HepG2 (cell line): ENCODE results near the gene EXOC6B. TPM values are rescaled to one million over a fixed set of nuclear protein-coding genes. Genes with fewer than 3 reads are reported as not detected.

Experiments
- ATAC-seq: fragments of 200-7000 bp; cut with Tn5 transposase; 3 replicates; pipeline ENCODE4 v1.9.1; 2020; ENCODE audit warnings: mild to moderate bottlenecking, moderate library complexity
- BruUV-seq: library from RNA; stranded (reverse); fragments of 400-500 nt; replicated peaks from 2 replicates; lab custom pipeline; 2021; lab: Mats Ljungman, UMichigan
- CTCF ChIA-PET: fragments of 300-600 bp; formaldehyde crosslinking; extraction: SDS; loops from one replicate; lab custom pipeline; 2021; ENCODE audit warnings: low total read pairs, inconsistent platforms, low intra/inter-chr PET ratio; lab: Yijun Ruan, JAX
- POLR2A ChIA-PET: fragments of 350-600 bp; sonication (Branson Sonifier 250); formaldehyde crosslinking; loops from one replicate; lab custom pipeline; 2020; ENCODE audit warnings: antibody characterized with exemption, inconsistent platforms; lab: Yijun Ruan, JAX
- DNase-seq: peaks from one replicate; pipeline ENCODE4 v3.0.0-alpha.2; 2015; ENCODE audit warnings: low spot score
- FAIRE-seq: peaks from 3 replicates; lab custom pipeline; 2011; peaks lifted over from hg19 to GRCh38; lab: Jason Lieb, UNC
- H2AFZ ChIP-seq: one replicate; pipeline ENCODE4 v1.6.1; 2011; ENCODE audit warnings: low read length, inconsistent platforms
- H3K27ac ChIP-seq: fragments of 300-600 bp; 3 replicates; pipeline ENCODE4 v1.8.0; 2011; ENCODE audit warnings: mixed run types, mild to moderate bottlenecking, mixed read lengths, low read length, inconsistent platforms; ENCODE audit not compliant: insufficient read depth; ENCODE audit errors: extremely low read length
- H3K27me3 ChIP-seq, 2 experiments: fragments of 200-600 bp in 1 of 2; 2 replicates in 1 of 2; 3 replicates in 1 of 2; pipeline versions ENCODE4 v1.6.0 to v1.8.0; 2011; ENCODE audit warnings: low read length in 2 of 2, mild to moderate bottlenecking in 2 of 2, moderate library complexity in 2 of 2, inconsistent platforms in 1 of 2; ENCODE audit not compliant: insufficient read depth in 2 of 2, control insufficient read depth in 1 of 2
- H3K36me3 ChIP-seq, 2 experiments: fragments of 200-600 bp in 1 of 2; replicated peaks in 1 of 2; 2 replicates in 1 of 2; 3 replicates in 1 of 2; pipeline versions ENCODE4 v1.5.1 to v1.8.0; 2011; ENCODE audit warnings: low read length in 2 of 2, inconsistent platforms in 1 of 2; ENCODE audit not compliant: insufficient read depth in 2 of 2, control insufficient read depth in 1 of 2
- H3K4me1 ChIP-seq: 2 replicates; pipeline ENCODE4 v1.5.1; 2012; ENCODE audit warnings: low read length, inconsistent platforms; ENCODE audit not compliant: insufficient read depth
- H3K4me2 ChIP-seq: 2 replicates; pipeline ENCODE4 v1.6.0; 2011; ENCODE audit warnings: low read depth, low read length, inconsistent platforms
- H3K4me3 ChIP-seq, 3 experiments: fragments of 200-600 bp in 1 of 3; sonication (generic), shearing (Covaris generic) in 1 of 3; replicated peaks in 1 of 3; 2 replicates each; pipeline ENCODE4 v1.5.1; 2011 to 2016; ENCODE audit warnings: low read length in 3 of 3, inconsistent platforms in 2 of 3, low read depth in 2 of 3, mild to moderate bottlenecking in 2 of 3, control low read depth in 1 of 3, mixed read lengths in 1 of 3; ENCODE audit not compliant: insufficient read depth in 1 of 3
- H3K79me2 ChIP-seq: one replicate; pipeline ENCODE4 v1.6.1; 2011; ENCODE audit warnings: low read length, inconsistent platforms; ENCODE audit not compliant: insufficient read depth
- H3K9ac ChIP-seq: 2 replicates; pipeline ENCODE4 v1.6.0; 2011; ENCODE audit warnings: mild to moderate bottlenecking, low read depth, low read length, inconsistent platforms; ENCODE audit not compliant: insufficient read depth
- H3K9me3 ChIP-seq: 2 replicates; pipeline ENCODE4 v1.5.1; 2012; ENCODE audit warnings: mild to moderate bottlenecking, low read length
- H4K20me1 ChIP-seq: 2 replicates; pipeline ENCODE4 v1.6.0; 2011; ENCODE audit warnings: inconsistent platforms, mild to moderate bottlenecking, low read length, moderate library complexity; ENCODE audit not compliant: insufficient read depth
- DPF2 ChIP-seq: sonication (generic); formaldehyde crosslinking; IDR thresholded peaks from 2 replicates; pipeline ENCODE4 v1.4.0; 2020; ENCODE audit warnings: mild to moderate bottlenecking, low read depth, missing genetic modification reagents, borderline replicate concordance
- ETS1 ChIP-seq: sonication (generic); formaldehyde crosslinking; IDR thresholded peaks from 2 replicates; pipeline ENCODE4 v1.4.0; 2020; ENCODE audit warnings: missing genetic modification reagents
- GTF3A ChIP-seq: sonication (generic); formaldehyde crosslinking; conservative IDR thresholded peaks from 2 replicates; pipeline ENCODE4 v1.4.0; 2020; ENCODE audit warnings: mild to moderate bottlenecking, missing genetic modification reagents
- KMT2B ChIP-seq: IDR thresholded peaks from 2 replicates; pipeline ENCODE4 v1.6.1; 2016; ENCODE audit warnings: missing genetic modification reagents, missing compliant biosample characterization
- PTBP1 ChIP-seq: fragments of 200-400 bp; formaldehyde crosslinking; IDR thresholded peaks from 2 replicates; pipeline ENCODE4 v1.6.1; 2018; ENCODE audit warnings: low read length, low read depth; ENCODE audit not compliant: poor library complexity, severe bottlenecking
- ZC3H13 ChIP-seq: sonication (generic); formaldehyde crosslinking; IDR thresholded peaks from 2 replicates; pipeline ENCODE4 v1.8.1; 2023; ENCODE audit warnings: mild to moderate bottlenecking, missing genetic modification reagents, moderate library complexity
- ZNF891 ChIP-seq: sonication (generic); formaldehyde crosslinking; IDR thresholded peaks from 2 replicates; pipeline ENCODE4 v1.5.0; 2020; ENCODE audit warnings: mild to moderate bottlenecking, missing genetic modification reagents
- WGBS: methylation state at CpG from one replicate; pipeline ENCODE4 v1.1.6; 2017; ENCODE audit warnings: low lambda C conversion rate; 5-methylcytosine and 5-hydroxymethylcytosine counted together
- in situ Hi-C: cut with HindIII; loops from 2 replicates; pipeline ENCODE4 v1.10.0; 2017; ENCODE audit warnings: low pct_unique_long_range_greater_than_20kb; ENCODE audit not compliant: extremely low pct_ligation_motif_present
- intact Hi-C: fragments of 100-400 bp; cut with micrococcal nuclease; formaldehyde crosslinking; loops from one replicate; pipeline ENCODE4 v1.10.0; 2022; ENCODE audit not compliant: unreplicated experiment
- polyA plus RNA-seq, 8 experiments: library from polyadenylated mRNA; depleted of rRNA in 3 of 8; stranded (reverse) in 7 of 8; unstranded in 1 of 8; fragments of >200 nt; fragmentation: Illumina TruSeq in 4 of 8; extraction: Trizol in 4 of 8; gene quantifications; 2 replicates each; pipeline versions ENCODE4 v1.2.1 to v1.2.3, GENCODE V29; 2011 to 2016; ENCODE audit warnings: low read depth in 4 of 8, missing spikeins in 1 of 8, mixed read lengths in 1 of 8; ENCODE audit not compliant: insufficient read depth in 1 of 8
- total RNA-seq, 5 experiments: library from RNA; depleted of rRNA; stranded (reverse); fragments of >200 nt; fragmentation: Illumina TruSeq; extraction: Trizol; gene quantifications; 2 replicates each; pipeline ENCODE4 v1.2.3, GENCODE V29; 2016; ENCODE audit warnings: low read depth in 1 of 5
- TF ChIP-seq, protein P1 (sequence below): sonication (generic); formaldehyde crosslinking; IDR thresholded peaks from 2 replicates; pipeline ENCODE4 v1.5.1; 2020; ENCODE audit warnings: missing genetic modification reagents, mild to moderate bottlenecking, borderline replicate concordance

The EXOC6B gene
- total and polyA plus RNA-seq, 2 of the 13 experiments (the other 11 are each of a cell fraction or from before 2014, with no cell fraction given): 9.1 to 15.9 TPM

GRCh38 chr2:72166279-72166678 is 659.6 kb downstream of the EXOC6B start:
- no TSS peak for BruUV-seq
- Histone ChIP-seq H2AFZ (no peak overlapping the region), H3K4me1 (no peaks in the 10 kb centered on the region), H3K4me3 (no peak overlapping the region)
- in situ Hi-C loops: no loop called here
- POLR2A ChIA-PET: no interaction called here
- CTCF ChIA-PET: no interaction called here
- TF ChIP-seq GTF3A: no peak
- no peak for TF ChIP-seq ETS1 (CRISPR knock-in tag)
- TF ChIP-seq ZNF891 (CRISPR knock-in tag): no peak
- TF ChIP-seq, protein P1, sequence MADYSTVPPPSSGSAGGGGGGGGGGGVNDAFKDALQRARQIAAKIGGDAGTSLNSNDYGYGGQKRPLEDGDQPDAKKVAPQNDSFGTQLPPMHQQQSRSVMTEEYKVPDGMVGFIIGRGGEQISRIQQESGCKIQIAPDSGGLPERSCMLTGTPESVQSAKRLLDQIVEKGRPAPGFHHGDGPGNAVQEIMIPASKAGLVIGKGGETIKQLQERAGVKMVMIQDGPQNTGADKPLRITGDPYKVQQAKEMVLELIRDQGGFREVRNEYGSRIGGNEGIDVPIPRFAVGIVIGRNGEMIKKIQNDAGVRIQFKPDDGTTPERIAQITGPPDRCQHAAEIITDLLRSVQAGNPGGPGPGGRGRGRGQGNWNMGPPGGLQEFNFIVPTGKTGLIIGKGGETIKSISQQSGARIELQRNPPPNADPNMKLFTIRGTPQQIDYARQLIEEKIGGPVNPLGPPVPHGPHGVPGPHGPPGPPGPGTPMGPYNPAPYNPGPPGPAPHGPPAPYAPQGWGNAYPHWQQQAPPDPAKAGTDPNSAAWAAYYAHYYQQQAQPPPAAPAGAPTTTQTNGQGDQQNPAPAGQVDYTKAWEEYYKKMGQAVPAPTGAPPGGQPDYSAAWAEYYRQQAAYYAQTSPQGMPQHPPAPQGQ: no peak
- no peak for TF ChIP-seq DPF2 (CRISPR knock-in tag)
- no peak for TF ChIP-seq KMT2B
- no peak for TF ChIP-seq PTBP1
- no peak for TF ChIP-seq ZC3H13 (CRISPR knock-in tag)
- TF ChIP-seq, all 625 proteins: peak for 0
- DNase-seq (no peak), FAIRE-seq (no peak), ATAC-seq (no peak)
- Histone ChIP-seq H3K27me3 (0 out of 5 replicates have a peak, but pooled peaks cover 0 to 2% of the 10 kb centered on the region in 2 experiments), H3K4me2 (no peak overlapping the region), H4K20me1 (no peaks in the 10 kb centered on the region), H3K27ac (no peak overlapping the region), H3K9me3 (no peaks in the 10 kb centered on the region), H3K36me3 (no peaks in the 10 kb centered on the region), H3K79me2 (no peaks in the 10 kb centered on the region), H3K9ac (no peak overlapping the region)
- 14% methylated on average over 3 of the region's 3 CpGs for WGBS
- intact Hi-C loops: no loop called here
